ENCODE measurements around the gene PKN2. TPM values are rescaled to one million over a fixed set of nuclear protein-coding genes. Genes with fewer than 3 reads are reported as not detected.
"Not testable (repeated sequence)": the region's sequence is repeated elsewhere in the genome, so short reads cannot be mapped to it uniquely, and the experiment has no call there.

Gene PKN2
- total RNA-seq, 1 donor from 2014 or later: 32.7 TPM

- intact Hi-C loops (cut with micrococcal nuclease): no loop called here
- DNase-seq: no peak
- no peak for ATAC-seq
Measured at GRCh38 chr1:88668405-88668804, 15.7 kb upstream of the PKN2 start.

DNA sequence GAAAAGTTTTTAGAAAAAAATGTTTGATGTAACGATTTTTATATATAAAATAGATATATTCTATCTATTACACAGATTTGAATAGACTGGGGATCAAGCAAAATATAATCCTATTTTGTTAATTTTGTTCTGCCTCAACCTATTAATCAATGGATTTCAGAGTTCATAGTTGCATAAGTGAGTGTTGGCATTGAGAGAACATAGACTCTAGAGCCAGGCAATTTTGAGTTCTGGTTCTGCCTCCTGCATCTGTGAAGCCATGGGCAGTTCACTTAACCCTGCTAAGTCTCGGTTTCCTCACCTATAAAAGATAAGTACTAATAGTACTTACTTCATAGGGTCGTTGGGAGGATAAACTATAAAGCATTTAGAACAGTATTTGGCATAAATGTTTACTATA is 13.6 kb upstream of the PKN2 start:
- intact Hi-C loops (cut with micrococcal nuclease): no loop called here
- ATAC-seq: no peak
- DNase-seq: no peak

DNA sequence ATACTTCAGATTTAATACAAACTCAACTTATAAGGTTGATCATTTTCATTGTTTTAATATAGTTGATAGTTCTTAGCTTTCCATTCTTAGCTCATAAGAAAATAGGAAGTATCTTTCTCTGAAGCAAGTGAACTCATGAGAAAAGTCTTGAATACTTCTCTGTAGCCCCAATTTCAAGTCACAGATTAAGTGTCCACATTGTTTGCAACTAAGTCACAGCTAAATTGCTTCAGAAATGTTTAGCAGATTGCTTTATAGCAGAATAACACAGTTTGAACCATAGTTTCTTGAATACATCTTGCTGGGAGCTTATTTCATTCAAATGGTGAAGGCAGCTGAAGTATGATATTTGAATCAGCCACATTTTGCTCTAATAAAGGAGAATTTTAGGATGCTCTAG is 10.6 kb upstream of the PKN2 start:
- DNase-seq: no peak
- ATAC-seq: no peak
- intact Hi-C loops (cut with micrococcal nuclease): no loop called here

DNA sequence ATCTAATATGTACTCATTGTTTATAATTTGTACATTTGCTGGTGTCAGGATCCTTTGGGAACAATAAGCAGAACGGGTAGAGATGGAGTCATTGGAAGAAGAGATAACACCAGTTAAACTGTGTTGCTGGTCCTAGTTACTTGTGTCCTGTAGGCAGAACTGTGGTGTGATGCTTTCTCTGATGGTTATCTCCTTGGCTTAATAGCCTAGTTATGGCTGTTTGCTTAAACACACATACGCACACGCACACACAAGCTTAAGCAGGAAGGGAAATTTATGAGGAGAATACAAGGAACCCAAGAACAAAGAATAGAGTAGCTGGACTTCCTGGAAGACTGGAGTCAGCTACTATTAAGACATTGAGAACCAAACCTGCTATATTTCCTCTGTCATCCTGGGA is 5.7 kb upstream of the PKN2 start:
- ATAC-seq (no peak), DNase-seq (no peak)
- intact Hi-C loops (cut with micrococcal nuclease): no loop called here

GRCh38 chr1:88680471-88680870 is 3.6 kb upstream of the PKN2 start:
- DNase-seq: no peak
- no peak for ATAC-seq
- intact Hi-C loops (cut with micrococcal nuclease): no loop called here

- ATAC-seq: no peak
- intact Hi-C loops (cut with micrococcal nuclease): no loop called here
Measured at GRCh38 chr1:88680911-88681622, 3.0 kb upstream of the PKN2 start.

DNA sequence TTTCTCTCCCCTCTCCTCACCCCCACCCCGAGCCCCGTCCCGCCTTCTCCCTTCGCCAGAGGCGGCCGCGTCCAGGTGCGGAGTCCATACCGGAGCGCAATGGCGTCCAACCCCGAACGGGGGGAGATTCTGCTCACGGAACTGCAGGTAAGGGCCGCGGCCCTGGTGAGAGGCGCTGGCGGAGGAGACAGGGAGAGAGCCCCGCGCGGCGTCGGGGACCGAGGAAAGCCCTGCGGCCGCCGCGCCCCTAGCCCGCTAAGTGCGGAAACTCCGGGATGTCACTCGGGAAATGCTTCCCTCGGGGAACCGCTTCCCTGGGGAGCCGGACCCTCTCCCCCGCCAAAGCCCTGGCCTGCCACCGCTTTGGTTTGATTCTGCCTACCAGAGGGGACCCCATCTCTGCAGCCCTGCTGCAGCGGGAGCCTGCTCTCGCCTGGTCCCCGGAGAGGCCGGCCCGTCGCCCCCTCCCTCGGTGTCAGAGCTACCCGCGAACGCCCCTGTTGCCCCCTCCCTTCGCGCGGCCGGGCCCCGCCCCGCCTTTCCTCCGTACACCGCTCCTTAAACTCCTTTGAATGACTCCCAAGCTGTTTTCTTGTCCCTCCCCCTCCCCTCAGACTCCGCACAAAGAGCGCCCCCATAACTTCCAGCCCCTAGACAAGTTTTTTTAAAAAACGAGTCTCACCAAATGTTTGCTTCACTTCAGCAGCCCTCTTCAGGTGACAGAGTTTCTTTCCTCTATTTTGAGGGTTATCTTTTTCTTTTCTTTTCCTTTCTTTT is 597 bp downstream of the PKN2 start:
- DNase-seq (peak; percentile 67), ATAC-seq (peak; percentile 53)
- intact Hi-C loops (cut with micrococcal nuclease): no loop called here

More at GRCh38 chr1:88680911-88681622, 3.0 kb upstream of the PKN2 start:
- no peak for DNase-seq

- ATAC-seq (no peak), DNase-seq (no peak)
- intact Hi-C loops (cut with micrococcal nuclease): no loop called here
Measured at GRCh38 chr1:88685259-88685620, 1.2 kb downstream of the PKN2 start.

- ATAC-seq: peak; percentile 45
- intact Hi-C loops (cut with micrococcal nuclease): no loop called here
- no peak for DNase-seq
Measured at GRCh38 chr1:88691540-88691939, 7.5 kb downstream of the PKN2 start.

DNA sequence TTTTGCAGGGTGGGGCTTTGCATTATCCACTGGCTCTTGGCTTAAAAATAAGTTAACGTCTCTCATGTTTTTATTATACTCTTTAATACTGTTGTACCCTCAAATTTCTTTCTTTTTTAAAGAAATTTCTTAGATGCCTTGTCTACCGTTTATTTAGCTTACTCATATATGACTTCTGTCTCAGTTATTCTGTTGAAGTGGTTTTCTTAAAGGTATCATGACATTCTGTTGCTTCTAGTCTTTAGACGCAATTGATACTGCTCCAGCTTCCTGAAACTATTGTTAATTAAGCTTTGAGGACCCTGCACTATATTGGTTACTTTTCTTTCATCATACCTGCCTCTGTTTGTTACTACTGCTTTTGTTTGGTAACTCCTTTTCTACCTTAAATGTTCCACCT is 11.7 kb downstream of the PKN2 start:
- intact Hi-C loops (cut with micrococcal nuclease): no loop called here
- DNase-seq (no peak), ATAC-seq (no peak)

DNA sequence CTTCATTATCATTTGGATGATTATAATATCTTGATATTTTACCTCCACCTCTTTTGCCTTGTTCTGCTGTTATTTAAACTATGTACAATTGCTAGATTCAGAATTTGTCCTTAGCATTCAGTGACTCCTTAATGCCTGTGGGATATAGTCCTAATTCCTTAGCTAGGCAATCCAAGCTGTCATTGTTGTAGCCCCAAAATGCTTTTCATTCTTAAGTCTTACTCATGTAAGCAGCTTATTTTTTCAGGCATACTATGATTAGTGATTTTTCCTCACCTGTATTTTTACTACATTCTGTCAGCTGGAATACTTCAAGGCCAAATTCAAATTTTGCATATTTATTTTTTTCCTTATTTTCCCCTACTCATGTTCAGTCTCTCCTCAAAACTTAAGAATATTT is 13.4 kb downstream of the PKN2 start:
- intact Hi-C loops (cut with micrococcal nuclease): no loop called here

DNA sequence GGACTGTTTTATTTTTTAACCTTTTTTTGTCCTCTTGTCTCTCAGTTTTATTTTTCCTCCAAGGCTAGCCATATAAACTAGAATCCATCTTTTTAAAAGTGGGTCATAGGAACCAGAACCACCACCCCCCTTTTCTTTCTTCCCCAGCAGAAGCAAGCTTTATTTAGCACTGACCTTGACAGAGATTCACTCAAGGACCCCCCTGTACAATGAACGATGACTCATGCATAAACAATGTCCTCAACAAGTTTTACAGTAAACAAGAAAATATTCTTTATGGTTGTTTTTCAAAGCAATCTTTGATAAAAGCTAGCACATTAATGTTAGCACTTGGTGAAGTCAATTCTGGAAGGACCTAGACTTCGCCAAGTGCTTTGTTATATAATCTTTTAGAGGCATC is 14.1 kb downstream of the PKN2 start:
- peak; percentile 24 for ATAC-seq
- no peak for DNase-seq
- intact Hi-C loops (cut with micrococcal nuclease): no loop called here

More for the DNA sequence above, 13.4 kb downstream of the PKN2 start:
- ATAC-seq: no peak
- no peak for DNase-seq

GRCh38 chr1:88698764-88699163 is 14.7 kb downstream of the PKN2 start:
- intact Hi-C loops (cut with micrococcal nuclease): no loop called here
- DNase-seq: no peak
- ATAC-seq: no peak

- ATAC-seq (no peak), DNase-seq (no peak)
- intact Hi-C loops (cut with micrococcal nuclease): no loop called here
Measured at GRCh38 chr1:88700425-88701013, 16.4 kb downstream of the PKN2 start.

GRCh38 chr1:88701275-88701674 is 17.2 kb downstream of the PKN2 start:
- intact Hi-C loops (cut with micrococcal nuclease): no loop called here
- peak; percentile 51 for ATAC-seq
- no peak for DNase-seq

DNA sequence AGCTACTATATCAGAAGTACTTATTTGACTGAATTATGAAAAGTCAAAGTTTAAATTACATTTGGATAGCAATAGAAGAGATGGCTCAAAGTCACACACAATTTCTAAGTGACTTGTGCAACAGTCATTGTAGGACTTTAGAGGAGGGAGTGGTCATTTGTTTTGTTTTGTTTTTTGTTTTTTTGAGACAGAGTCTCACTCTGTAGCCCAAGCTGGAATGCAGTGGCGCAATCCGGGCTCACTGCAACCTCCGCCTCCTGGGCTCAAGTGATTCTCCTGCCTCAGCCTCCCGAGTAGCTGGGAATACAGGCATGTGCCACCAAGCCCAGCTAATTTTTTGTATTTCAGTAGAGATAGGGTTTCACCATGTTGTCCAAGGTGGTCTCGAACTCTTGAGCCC is 17.7 kb downstream of the PKN2 start:
- intact Hi-C loops (cut with micrococcal nuclease): not testable (repeated sequence)
- peak; percentile 55 for DNase-seq
- peak; percentile 38 for ATAC-seq

DNA sequence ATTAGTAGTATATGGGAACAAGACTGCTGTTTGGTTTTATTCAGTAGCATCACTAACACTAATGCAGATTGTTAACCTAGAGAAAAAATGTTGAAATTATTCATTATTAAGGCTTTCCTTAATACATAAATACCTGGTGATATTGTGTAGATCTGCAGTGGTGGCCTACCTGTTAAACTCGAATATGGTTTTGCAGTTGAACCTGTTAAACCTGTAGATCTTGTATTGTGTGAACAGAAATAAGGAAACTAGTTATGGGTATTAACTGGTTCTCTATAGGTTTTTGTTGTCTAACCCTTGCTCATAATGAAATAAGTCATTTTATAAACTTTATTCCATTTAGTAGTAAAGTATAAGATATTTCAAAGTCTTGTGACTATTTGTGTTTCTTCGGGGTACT is 23.9 kb downstream of the PKN2 start:
- ATAC-seq: no peak
- intact Hi-C loops (cut with micrococcal nuclease): no loop called here
- no peak for DNase-seq

- DNase-seq; ATAC-seq; intact Hi-C loops (cut with micrococcal nuclease): not testable (repeated sequence)
Measured at GRCh38 chr1:88712907-88713306, 28.8 kb downstream of the PKN2 start.

DNA sequence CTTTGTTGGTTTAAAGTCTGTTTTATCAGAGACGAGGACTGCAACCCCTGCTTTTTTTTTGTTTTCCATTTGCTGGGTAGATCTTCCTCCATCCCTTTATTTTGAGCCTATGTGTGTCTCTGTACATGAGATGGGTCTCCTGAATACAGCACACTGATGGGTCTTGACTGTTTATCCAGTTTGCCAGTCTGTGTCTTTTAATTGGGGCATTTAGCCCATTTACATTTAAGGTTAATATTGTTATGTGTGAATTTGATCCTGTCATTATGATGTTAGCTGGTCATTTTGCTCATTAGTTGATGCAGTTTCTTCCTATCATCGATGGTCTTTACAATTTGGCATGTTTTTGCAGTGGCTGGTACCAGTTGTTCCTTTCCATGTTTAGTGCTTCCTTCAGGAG is 32.5 kb downstream of the PKN2 start:
- ATAC-seq; intact Hi-C loops (cut with micrococcal nuclease); DNase-seq: not testable (repeated sequence)

GRCh38 chr1:88722492-88722891 is 38.4 kb downstream of the PKN2 start:
- DNase-seq (no peak), ATAC-seq (no peak)
- intact Hi-C loops (cut with micrococcal nuclease): no loop called here
